Osteocyte (in vitro differentiated cells): ENCODE data around the gene HCST. TPM values are rescaled to one million over a fixed set of nuclear protein-coding genes. Genes with fewer than 3 reads are reported as not detected.
"Not testable (repeated sequence)": the region's sequence is repeated elsewhere in the genome, so short reads cannot be mapped to it uniquely, and the experiment has no call there.

Experiments used
- DNase-seq: peaks from one replicate; pipeline ENCODE4 v3.0.0; 2021; ENCODE audit warnings: mixed read lengths; ENCODE audit not compliant: unreplicated experiment; ENCODE audit errors: extremely low spot score
- H3K27ac Mint-ChIP-seq: one replicate; pipeline ENCODE4 v1.8.0; 2021; ENCODE audit warnings: mild to moderate bottlenecking, mixed read lengths; ENCODE audit not compliant: unreplicated experiment
- H3K27me3 Mint-ChIP-seq: one replicate; pipeline ENCODE4 v1.8.0; 2021; ENCODE audit warnings: mixed read lengths; ENCODE audit not compliant: unreplicated experiment
- H3K36me3 Mint-ChIP-seq: one replicate; pipeline ENCODE4 v1.8.0; 2021; ENCODE audit warnings: mixed read lengths; ENCODE audit not compliant: unreplicated experiment
- H3K4me1 Mint-ChIP-seq: one replicate; pipeline ENCODE4 v1.8.0; 2021; ENCODE audit warnings: mixed read lengths; ENCODE audit not compliant: unreplicated experiment
- H3K4me3 Mint-ChIP-seq: one replicate; pipeline ENCODE4 v1.8.0; 2021; ENCODE audit warnings: mild to moderate bottlenecking, moderate library complexity, mixed read lengths; ENCODE audit not compliant: unreplicated experiment
- H3K9me3 Mint-ChIP-seq: one replicate; pipeline ENCODE4 v1.8.0; 2021; ENCODE audit warnings: mixed read lengths; ENCODE audit not compliant: unreplicated experiment
- CTCF ChIP-seq: fragments of 200-600 bp; sonication (generic); IDR thresholded peaks from 2 replicates; pipeline ENCODE4 v1.5.0; 2021; ENCODE audit warnings: antibody characterized with exemption, mild to moderate bottlenecking, moderate library complexity
- total RNA-seq: library from RNA; stranded (reverse); gene quantifications from 2 replicates; pipeline ENCODE4 v1.2.1, GENCODE V29; 2021

Gene HCST
- total RNA-seq, 1 donor from 2014 or later, result 0.81 TPM

- Mint-ChIP-seq H3K36me3 (no peaks in the 10 kb centered on the region), H3K4me1 (peaks cover 7% of the 10 kb centered on the region), H3K27me3 (peaks cover 75% of the 10 kb centered on the region), H3K9me3 (no peaks in the 10 kb centered on the region), H3K27ac (no peak overlapping the region), H3K4me3 (no peak overlapping the region)
- no peak for DNase-seq
- TF ChIP-seq CTCF, result no peak
These were observed 39.3 kb upstream of the HCST start for GRCh38 chr19:35863018-35863417.

GRCh38 chr19:35868172-35868822 is 34.0 kb upstream of the HCST start, which contains the start of gene APLP1:
APLP1 (plus strand) TSS chr19:35868574; CDS start chr19:35868637, 63 bp downstream.
- Mint-ChIP-seq H3K27me3 (peaks cover 33% of the 10 kb centered on the region), H3K27ac (no peak within 1 kb of the TSS), H3K9me3 (no peaks in the 10 kb centered on the region), H3K4me1 (peaks cover 13% of the 10 kb centered on the region), H3K4me3 (peak within 1 kb of the TSS; percentile 69), H3K36me3 (no peaks in the 10 kb centered on the region)
- no peak for DNase-seq
- no peak for TF ChIP-seq CTCF

GRCh38 chr19:35868823-35869326 is 33.5 kb upstream of the HCST start:
- no peak for DNase-seq
- Mint-ChIP-seq H3K4me1 (peaks cover 13% of the 10 kb centered on the region), H3K36me3 (no peaks in the 10 kb centered on the region), H3K27me3 (peaks cover 33% of the 10 kb centered on the region), H3K4me3 (peak overlapping the region; percentile 69), H3K27ac (no peak overlapping the region), H3K9me3 (no peaks in the 10 kb centered on the region)
- no peak for TF ChIP-seq CTCF

- Mint-ChIP-seq H3K9me3 (no peaks in the 10 kb centered on the region), H3K36me3 (no peaks in the 10 kb centered on the region), H3K4me1 (peaks cover 13% of the 10 kb centered on the region), H3K27ac (no peak overlapping the region), H3K27me3 (peaks cover 30% of the 10 kb centered on the region), H3K4me3 (peak overlapping the region; percentile 69)
- no peak for TF ChIP-seq CTCF
- DNase-seq, result no peak
These were observed 32.8 kb upstream of the HCST start for GRCh38 chr19:35869327-35870123.

GRCh38 chr19:35870124-35870736 is 32.1 kb upstream of the HCST start:
- not testable (repeated sequence) for H3K27ac Mint-ChIP-seq, H3K36me3 Mint-ChIP-seq, H3K9me3 Mint-ChIP-seq, DNase-seq
- Mint-ChIP-seq H3K4me3 (peak overlapping the region; percentile 65), H3K27me3 (peaks cover 26% of the 10 kb centered on the region), H3K4me1 (peaks cover 13% of the 10 kb centered on the region)
